WTC11 (cell line): Measurements from ENCODE around the gene TRDMT1.

Experiments used
- ATF1 ChIP-seq: sonication (generic); formaldehyde crosslinking; IDR thresholded peaks from 2 replicates; pipeline ENCODE4 v1.8.1; 2023; ENCODE audit warnings: mild to moderate bottlenecking, moderate library complexity, missing genetic modification reagents
- ETV6 ChIP-seq: sonication (generic); formaldehyde crosslinking; IDR thresholded peaks from 2 replicates; pipeline ENCODE4 v1.8.1; 2022; ENCODE audit warnings: mild to moderate bottlenecking, missing genetic modification reagents
- GTF2I ChIP-seq: fragments of 250-450 bp; sonication (Bioruptor Pico); conservative IDR thresholded peaks from 2 replicates; pipeline ENCODE4 v1.4.0; 2021; ENCODE audit warnings: mild to moderate bottlenecking
- IRF2 ChIP-seq: sonication (generic); formaldehyde crosslinking; IDR thresholded peaks from 2 replicates; pipeline ENCODE4 v1.8.0; 2022; ENCODE audit warnings: low read depth, missing genetic modification reagents, borderline replicate concordance
- JAZF1 ChIP-seq: fragments of 250-450 bp; sonication (Bioruptor Pico); IDR thresholded peaks from 2 replicates; pipeline ENCODE4 v1.9.0; 2021; ENCODE audit warnings: moderate library complexity, mild to moderate bottlenecking, inconsistent platforms
- NFYB ChIP-seq: sonication (generic); formaldehyde crosslinking; conservative IDR thresholded peaks from 2 replicates; pipeline ENCODE4 v1.8.0; 2022; ENCODE audit warnings: low read depth, missing genetic modification reagents
- ZBTB21 ChIP-seq: sonication (generic); formaldehyde crosslinking; IDR thresholded peaks from 2 replicates; pipeline ENCODE4 v1.8.1; 2023; ENCODE audit warnings: mild to moderate bottlenecking, missing genetic modification reagents, borderline replicate concordance
- ZNF138 ChIP-seq: sonication (generic); formaldehyde crosslinking; conservative IDR thresholded peaks from 2 replicates; pipeline ENCODE4 v1.8.1; 2022; ENCODE audit warnings: mild to moderate bottlenecking, moderate library complexity, missing genetic modification reagents
- ZNF317 ChIP-seq: sonication (generic); formaldehyde crosslinking; IDR thresholded peaks from 2 replicates; pipeline ENCODE4 v1.8.1; 2023; ENCODE audit warnings: low read depth, mild to moderate bottlenecking, moderate library complexity, missing genetic modification reagents, borderline replicate concordance
- TF ChIP-seq, protein P1 (sequence below): sonication (generic); formaldehyde crosslinking; IDR thresholded peaks from 2 replicates; pipeline ENCODE4 v1.8.0; 2022; ENCODE audit warnings: mild to moderate bottlenecking, missing genetic modification reagents
- TF ChIP-seq, protein P2 (sequence below): fragments of 200-600 bp; IDR thresholded peaks from 2 replicates; pipeline ENCODE4 v1.8.0; 2022; ENCODE audit warnings: antibody characterized with exemption
- TF ChIP-seq, protein P3 (sequence below): sonication (generic); formaldehyde crosslinking; IDR thresholded peaks from 2 replicates; pipeline ENCODE4 v1.8.1; 2022; ENCODE audit warnings: low read depth, missing genetic modification reagents, borderline replicate concordance

GRCh38 chr10:17109046-17109445 is 92.4 kb downstream of the TRDMT1 start:
- TF ChIP-seq, protein P1, sequence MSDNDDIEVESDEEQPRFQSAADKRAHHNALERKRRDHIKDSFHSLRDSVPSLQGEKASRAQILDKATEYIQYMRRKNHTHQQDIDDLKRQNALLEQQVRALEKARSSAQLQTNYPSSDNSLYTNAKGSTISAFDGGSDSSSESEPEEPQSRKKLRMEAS (CRISPR knock-in tag): no peak
- TF ChIP-seq, protein P2, sequence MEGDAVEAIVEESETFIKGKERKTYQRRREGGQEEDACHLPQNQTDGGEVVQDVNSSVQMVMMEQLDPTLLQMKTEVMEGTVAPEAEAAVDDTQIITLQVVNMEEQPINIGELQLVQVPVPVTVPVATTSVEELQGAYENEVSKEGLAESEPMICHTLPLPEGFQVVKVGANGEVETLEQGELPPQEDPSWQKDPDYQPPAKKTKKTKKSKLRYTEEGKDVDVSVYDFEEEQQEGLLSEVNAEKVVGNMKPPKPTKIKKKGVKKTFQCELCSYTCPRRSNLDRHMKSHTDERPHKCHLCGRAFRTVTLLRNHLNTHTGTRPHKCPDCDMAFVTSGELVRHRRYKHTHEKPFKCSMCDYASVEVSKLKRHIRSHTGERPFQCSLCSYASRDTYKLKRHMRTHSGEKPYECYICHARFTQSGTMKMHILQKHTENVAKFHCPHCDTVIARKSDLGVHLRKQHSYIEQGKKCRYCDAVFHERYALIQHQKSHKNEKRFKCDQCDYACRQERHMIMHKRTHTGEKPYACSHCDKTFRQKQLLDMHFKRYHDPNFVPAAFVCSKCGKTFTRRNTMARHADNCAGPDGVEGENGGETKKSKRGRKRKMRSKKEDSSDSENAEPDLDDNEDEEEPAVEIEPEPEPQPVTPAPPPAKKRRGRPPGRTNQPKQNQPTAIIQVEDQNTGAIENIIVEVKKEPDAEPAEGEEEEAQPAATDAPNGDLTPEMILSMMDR: no peak
- TF ChIP-seq ZBTB21 (CRISPR knock-in tag): no peak
- TF ChIP-seq GTF2I (CRISPR knock-in tag): no peak
- no peak for TF ChIP-seq ATF1 (CRISPR knock-in tag)
- TF ChIP-seq NFYB: no peak
- no peak for TF ChIP-seq JAZF1 (CRISPR knock-in tag)
- TF ChIP-seq ETV6: no peak
- TF ChIP-seq, protein P3, sequence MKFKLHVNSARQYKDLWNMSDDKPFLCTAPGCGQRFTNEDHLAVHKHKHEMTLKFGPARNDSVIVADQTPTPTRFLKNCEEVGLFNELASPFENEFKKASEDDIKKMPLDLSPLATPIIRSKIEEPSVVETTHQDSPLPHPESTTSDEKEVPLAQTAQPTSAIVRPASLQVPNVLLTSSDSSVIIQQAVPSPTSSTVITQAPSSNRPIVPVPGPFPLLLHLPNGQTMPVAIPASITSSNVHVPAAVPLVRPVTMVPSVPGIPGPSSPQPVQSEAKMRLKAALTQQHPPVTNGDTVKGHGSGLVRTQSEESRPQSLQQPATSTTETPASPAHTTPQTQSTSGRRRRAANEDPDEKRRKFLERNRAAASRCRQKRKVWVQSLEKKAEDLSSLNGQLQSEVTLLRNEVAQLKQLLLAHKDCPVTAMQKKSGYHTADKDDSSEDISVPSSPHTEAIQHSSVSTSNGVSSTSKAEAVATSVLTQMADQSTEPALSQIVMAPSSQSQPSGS (CRISPR knock-in tag): no peak
- TF ChIP-seq ZNF317 (CRISPR knock-in tag): no peak
- TF ChIP-seq IRF2: no peak
- TF ChIP-seq ZNF138: no peak
